HUES48 (cell line): ENCODE results near the gene TSHZ2.

Experiments
- H3K27ac ChIP-seq: one replicate; pipeline ENCODE4 v1.7.0; 2013; ENCODE audit warnings: low read depth, low read length, inconsistent platforms
- H3K27me3 ChIP-seq: 2 replicates; pipeline ENCODE4 v1.6.1; 2013; ENCODE audit warnings: mild to moderate bottlenecking, low read length; ENCODE audit not compliant: control insufficient read depth, insufficient read depth
- H3K36me3 ChIP-seq: 2 replicates; pipeline ENCODE4 v1.6.1; 2013; ENCODE audit warnings: low read length; ENCODE audit not compliant: control insufficient read depth, insufficient read depth
- H3K4me1 ChIP-seq: 2 replicates; pipeline ENCODE4 v1.6.1; 2013; ENCODE audit warnings: mild to moderate bottlenecking, low read length; ENCODE audit not compliant: control insufficient read depth, insufficient read depth
- H3K4me3 ChIP-seq: 2 replicates; pipeline ENCODE4 v1.5.1; 2013; ENCODE audit warnings: mild to moderate bottlenecking, low read depth, low read length
- H3K9ac ChIP-seq: 2 replicates; pipeline ENCODE4 v1.6.1; 2013; ENCODE audit warnings: mild to moderate bottlenecking, low read depth, low read length, moderate library complexity
- H3K9me3 ChIP-seq: 2 replicates; pipeline ENCODE4 v1.6.1; 2013; ENCODE audit warnings: low read length; ENCODE audit not compliant: control insufficient read depth, insufficient read depth

The TSHZ2 gene

DNA sequence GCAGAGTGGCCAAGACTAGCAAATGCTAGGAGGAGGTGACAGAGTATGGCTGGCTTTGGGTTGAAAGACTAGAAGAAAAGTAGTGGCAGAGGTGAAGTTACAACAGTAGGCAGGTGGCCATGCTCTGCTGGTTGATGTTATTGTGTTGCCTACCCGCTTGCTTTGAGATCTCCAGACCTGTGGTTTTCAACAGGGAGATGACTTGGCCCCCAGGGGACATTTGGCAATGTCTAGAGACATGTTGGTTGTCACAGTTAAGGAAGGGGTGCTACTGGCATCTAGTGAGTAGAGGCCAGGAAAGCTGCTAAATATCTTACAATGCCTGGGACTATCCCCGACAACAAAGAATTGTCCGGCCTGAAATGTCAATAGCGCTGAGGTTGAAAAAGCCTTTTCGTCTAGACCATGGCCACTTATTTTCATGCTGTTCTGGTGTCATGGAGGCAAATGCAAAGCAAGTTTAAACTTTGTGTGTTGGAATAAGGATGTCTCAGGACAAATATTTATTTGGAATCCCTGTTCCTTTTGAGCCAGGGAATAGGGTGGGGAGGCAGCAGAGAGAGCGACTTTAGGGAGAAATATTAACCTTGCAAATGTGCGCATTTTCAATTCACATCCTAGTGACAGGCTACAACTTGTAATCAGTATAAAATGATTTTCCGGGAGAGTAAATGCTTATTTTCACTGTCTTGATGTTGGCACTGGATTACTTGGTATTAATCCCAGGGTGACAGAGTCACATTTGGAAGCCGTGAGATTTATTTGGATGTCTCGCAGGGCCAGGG, 417.6 kb downstream of the TSHZ2 start:
- Histone ChIP-seq H3K9me3 (no peaks in the 10 kb centered on the region), H3K9ac (no peak overlapping the region), H3K27ac (no peak overlapping the region), H3K4me1 (peaks cover 15% of the 10 kb centered on the region), H3K27me3 (no peaks in the 10 kb centered on the region), H3K4me3 (no peak overlapping the region), H3K36me3 (no peaks in the 10 kb centered on the region)

DNA sequence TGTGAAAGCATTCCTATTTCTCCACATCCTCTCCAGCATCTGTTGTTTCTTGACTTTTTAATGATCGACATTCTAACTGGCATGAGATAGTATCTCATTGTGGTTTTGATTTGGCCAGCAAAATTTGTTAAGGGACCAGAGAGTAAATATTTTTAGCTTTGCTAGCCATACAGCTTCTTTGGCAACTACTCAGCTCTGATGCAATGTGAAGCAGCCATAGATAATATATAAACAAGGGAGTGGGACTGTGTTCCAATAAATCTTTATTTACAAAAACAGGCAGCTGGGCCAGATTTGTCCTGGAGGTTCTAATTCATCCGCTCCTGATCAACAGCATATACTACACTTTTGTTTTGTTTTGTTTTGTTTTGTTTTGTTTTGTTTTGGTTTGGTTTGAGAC, 418.6 kb downstream of the TSHZ2 start:
- H3K36me3 ChIP-seq: no peaks in the 10 kb centered on the region
- no peak overlapping the region for H3K27ac ChIP-seq
- H3K9me3 ChIP-seq: no peaks in the 10 kb centered on the region
- H3K4me3 ChIP-seq: no peak overlapping the region
- peaks cover 14% of the 10 kb centered on the region for H3K4me1 ChIP-seq
- H3K9ac ChIP-seq: no peak overlapping the region
- no peaks in the 10 kb centered on the region for H3K27me3 ChIP-seq

DNA sequence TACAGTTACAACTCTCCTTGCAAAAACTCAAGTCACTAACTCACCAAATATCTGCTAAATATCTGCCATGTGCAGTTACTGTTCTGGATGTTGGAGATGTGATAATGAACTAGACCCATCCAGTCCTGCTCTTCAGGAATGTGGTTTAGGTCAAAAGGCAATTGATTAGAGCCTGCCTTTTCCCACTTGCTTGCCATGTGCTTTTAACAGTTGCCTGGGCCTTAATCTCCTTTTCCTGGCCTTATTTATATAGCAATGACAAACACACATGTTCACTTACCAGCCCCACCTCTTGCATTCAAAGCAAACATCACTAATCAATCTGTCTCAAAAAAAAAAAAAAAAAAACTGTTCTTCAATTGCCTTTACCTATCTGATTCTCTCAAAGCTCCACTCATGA, 422.3 kb downstream of the TSHZ2 start:
- H3K27ac ChIP-seq: no peak overlapping the region

DNA sequence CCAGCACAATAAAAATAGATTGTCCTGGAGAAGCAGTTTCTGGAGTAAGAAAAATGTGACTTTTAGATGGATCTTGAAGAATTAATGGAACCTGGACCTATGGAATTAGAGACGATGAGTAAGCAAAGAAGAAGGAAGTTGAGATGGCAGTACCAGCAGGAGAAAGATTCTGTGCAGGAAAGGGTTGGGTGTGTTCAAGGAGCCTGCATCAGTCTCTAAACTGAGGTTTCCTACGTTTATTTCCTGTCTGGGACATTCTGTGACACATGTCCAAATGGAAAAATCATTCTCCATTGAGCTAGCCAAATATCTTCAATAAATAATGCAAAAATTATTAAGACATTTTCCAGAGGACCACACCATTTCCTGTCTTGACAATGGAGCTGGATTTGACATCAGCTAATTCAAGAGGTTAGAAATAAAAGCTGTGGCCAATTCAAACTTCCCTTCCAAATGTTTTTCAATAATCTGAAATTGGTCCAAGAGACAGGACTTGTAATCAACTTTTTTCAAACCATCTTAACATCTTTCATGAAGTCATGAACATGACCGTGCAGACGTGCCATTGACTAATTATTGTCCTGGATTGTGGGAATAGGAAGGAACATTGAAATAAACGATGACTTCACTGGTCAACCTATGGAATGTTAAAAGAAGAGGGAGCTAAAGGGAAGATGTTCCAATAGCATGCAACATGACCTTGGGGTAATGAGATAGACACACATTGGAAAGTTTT, 423.2 kb downstream of the TSHZ2 start:
- no peak overlapping the region for H3K4me3 ChIP-seq
- H3K36me3 ChIP-seq: no peaks in the 10 kb centered on the region
- H3K27me3 ChIP-seq: no peaks in the 10 kb centered on the region
- H3K9ac ChIP-seq: no peak overlapping the region
- H3K4me1 ChIP-seq: no peaks in the 10 kb centered on the region
- H3K9me3 ChIP-seq: no peaks in the 10 kb centered on the region
- no peak overlapping the region for H3K27ac ChIP-seq

More for the DNA sequence above, 422.3 kb downstream of the TSHZ2 start:
- H3K36me3 ChIP-seq: no peaks in the 10 kb centered on the region
- no peaks in the 10 kb centered on the region for H3K9me3 ChIP-seq
- H3K4me3 ChIP-seq: no peak overlapping the region
- H3K9ac ChIP-seq: no peak overlapping the region
- H3K27me3 ChIP-seq: no peaks in the 10 kb centered on the region
- H3K4me1 ChIP-seq: no peaks in the 10 kb centered on the region

DNA sequence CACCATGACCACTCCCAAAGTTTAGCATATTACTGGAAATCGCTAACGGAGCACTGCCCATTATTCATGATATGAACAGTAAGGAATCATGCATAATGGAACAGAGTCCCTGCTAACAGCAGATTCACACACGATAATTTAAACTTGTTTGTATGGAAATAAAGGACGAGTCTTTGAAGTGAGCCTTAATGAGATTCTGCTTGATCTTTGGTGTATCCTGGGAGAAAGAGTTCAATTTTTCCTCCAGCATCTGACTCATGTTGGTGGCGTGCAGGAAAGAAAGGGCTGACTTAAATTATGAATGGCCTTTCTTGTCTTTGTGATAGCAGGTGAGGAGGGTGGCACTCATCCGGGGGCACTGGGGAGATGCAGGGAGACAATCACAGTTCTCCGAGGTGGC, 426.9 kb downstream of the TSHZ2 start:
- no peak overlapping the region for H3K4me3 ChIP-seq

DNA sequence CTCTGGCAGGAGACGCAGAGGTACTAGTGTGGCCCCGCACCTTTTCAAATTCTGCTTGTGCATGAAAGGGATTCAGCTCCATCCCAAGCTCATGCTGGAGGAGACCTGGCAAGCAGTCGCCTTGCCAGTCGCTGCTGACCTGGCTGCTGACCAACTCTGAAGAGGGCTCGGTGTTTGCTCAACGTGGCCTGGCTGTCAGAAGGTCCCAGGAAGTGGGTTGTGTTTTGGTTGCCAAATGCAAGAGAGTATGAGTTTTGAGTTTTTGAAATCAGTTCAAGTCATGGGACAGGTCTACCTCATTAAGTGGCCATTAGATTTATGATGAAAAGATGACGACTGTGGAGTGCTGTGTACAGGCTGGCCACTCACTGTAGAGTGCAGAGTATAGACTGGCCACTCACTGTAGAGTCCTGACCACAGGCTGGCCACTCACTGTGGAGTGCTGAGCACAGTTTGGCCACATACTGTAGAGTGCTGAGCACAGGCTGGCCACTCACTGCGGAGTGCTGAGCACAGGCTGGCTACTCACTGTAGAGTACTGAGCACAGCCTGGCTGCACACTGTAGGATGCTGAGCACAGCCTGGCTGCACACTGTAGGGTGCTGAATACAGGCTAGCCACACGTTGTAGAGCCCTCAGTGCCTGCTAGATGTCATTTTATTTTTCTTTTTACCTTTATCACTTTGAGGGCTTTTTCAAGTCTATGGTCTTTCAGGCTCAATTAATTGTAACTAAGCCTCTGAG, 427.6 kb downstream of the TSHZ2 start:
- no peaks in the 10 kb centered on the region for H3K9me3 ChIP-seq
- H3K36me3 ChIP-seq: no peaks in the 10 kb centered on the region
- H3K4me3 ChIP-seq: no peak overlapping the region
- H3K27ac ChIP-seq: no peak overlapping the region
- no peaks in the 10 kb centered on the region for H3K27me3 ChIP-seq
- no peak overlapping the region for H3K9ac ChIP-seq
- H3K4me1 ChIP-seq: no peaks in the 10 kb centered on the region

More for the DNA sequence above, 426.9 kb downstream of the TSHZ2 start:
- Histone ChIP-seq H3K4me1 (no peaks in the 10 kb centered on the region), H3K27me3 (no peaks in the 10 kb centered on the region), H3K9ac (no peak overlapping the region), H3K36me3 (no peaks in the 10 kb centered on the region), H3K27ac (no peak overlapping the region), H3K9me3 (no peaks in the 10 kb centered on the region)

DNA sequence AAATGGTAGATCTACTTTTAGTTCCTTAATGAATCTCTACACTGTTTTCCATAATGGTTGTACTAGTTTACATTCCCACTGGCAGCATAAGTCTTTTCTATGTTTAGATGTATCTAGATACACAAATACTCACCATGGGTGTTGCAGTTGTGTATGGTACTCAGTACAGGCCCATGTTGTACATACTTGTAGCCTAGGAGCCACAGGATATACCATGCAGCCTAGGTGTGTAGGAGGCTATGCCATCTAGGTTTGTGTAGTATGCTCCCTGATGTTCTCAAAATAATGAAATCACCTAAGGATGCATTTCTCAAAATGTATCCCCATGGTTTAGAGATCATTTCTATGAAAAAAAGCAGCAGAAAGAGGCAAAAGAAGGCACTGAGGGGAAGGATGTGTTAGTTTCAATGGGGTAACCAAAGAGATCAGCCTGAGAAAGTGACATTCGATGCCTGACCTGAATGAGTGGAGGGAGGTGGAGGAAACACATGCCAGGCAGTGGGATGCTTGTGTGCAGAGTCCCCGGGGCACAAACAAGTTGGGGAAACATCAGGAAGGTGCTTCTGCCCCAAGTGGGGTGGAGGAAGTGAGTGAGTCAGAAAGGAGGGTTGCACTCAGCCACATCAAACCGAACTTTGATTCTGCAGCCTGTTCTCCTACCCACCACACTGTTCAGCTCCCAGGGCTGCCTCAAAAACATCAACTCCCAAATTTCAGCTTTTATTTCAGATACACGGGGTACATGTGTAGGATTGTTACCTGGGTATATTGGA, 430.3 kb downstream of the TSHZ2 start:
- H3K36me3 ChIP-seq: no peaks in the 10 kb centered on the region
- H3K9me3 ChIP-seq: no peaks in the 10 kb centered on the region
- H3K4me1 ChIP-seq: no peaks in the 10 kb centered on the region
- H3K27me3 ChIP-seq: no peaks in the 10 kb centered on the region
- no peak overlapping the region for H3K4me3 ChIP-seq
- H3K9ac ChIP-seq: no peak overlapping the region
- no peak overlapping the region for H3K27ac ChIP-seq

DNA sequence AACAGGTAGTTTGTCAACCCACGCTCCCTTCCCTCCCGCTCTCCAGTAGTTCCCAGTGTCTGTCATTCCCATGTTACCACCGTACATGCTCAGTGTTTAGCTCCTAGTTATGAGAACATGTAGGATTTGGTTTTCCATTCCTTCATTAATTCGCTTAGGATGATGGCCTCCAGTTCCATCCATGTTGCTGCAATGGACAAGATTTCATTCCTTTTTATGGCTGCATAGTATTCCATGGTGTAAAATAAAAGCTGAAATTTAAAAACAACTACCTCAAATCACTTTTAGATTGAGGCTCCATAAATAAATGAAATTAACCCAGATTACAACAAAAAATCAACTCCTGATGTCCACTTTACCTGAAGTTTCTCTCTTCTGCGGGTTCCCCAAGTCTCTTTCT, 430.9 kb downstream of the TSHZ2 start:
- H3K4me3 ChIP-seq: no peak overlapping the region
- no peaks in the 10 kb centered on the region for H3K27me3 ChIP-seq
- no peak overlapping the region for H3K9ac ChIP-seq
- H3K36me3 ChIP-seq: no peaks in the 10 kb centered on the region
- H3K4me1 ChIP-seq: no peaks in the 10 kb centered on the region
- no peak overlapping the region for H3K27ac ChIP-seq
- H3K9me3 ChIP-seq: no peaks in the 10 kb centered on the region

DNA sequence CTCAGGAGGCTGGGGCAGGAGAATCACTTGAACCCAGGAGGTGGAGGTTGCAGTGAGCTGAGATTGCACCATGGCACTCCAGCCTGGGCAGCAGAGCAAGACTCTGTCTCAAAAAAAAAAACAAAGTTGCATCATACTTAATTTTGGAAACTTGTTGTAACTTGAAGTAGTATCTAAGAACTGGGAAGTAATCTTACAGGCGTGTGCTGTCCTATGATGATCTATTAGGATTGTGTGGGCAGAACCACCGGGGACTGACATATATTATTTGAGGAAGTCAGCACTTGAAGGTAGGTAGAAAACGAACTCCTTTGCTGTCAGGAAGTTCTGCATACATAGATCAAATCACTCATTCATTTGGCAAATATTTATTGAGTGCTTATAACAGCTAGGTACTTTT, 433.0 kb downstream of the TSHZ2 start:
- Histone ChIP-seq H3K9me3 (no peaks in the 10 kb centered on the region), H3K4me3 (no peak overlapping the region), H3K27me3 (no peaks in the 10 kb centered on the region), H3K9ac (no peak overlapping the region), H3K4me1 (no peaks in the 10 kb centered on the region), H3K27ac (no peak overlapping the region), H3K36me3 (no peaks in the 10 kb centered on the region)

DNA sequence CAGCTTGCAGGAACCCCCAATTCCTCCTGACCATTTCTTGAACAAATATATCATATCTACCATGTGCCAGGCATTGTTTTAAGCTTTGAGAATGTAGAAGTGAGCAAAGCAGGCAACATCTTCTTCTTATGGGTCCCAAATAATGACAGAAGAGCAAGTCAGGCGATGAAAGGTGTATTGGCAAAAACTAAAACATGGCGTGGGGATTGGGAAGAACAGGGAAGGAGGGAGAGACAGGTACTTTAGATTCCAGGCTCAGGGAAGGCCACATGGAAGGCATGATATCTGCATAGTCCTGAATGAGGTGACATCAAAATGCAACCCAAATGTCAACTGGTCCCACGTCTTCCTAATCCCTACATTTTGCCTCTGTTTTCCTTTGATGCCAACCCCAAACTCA, 434.4 kb downstream of the TSHZ2 start:
- Histone ChIP-seq H3K27me3 (no peaks in the 10 kb centered on the region), H3K9ac (no peak overlapping the region), H3K36me3 (no peaks in the 10 kb centered on the region), H3K27ac (no peak overlapping the region), H3K4me1 (no peaks in the 10 kb centered on the region), H3K4me3 (no peak overlapping the region), H3K9me3 (no peaks in the 10 kb centered on the region)
